ENCODE measurements around the gene SLC7A4. TPM values are rescaled to one million over a fixed set of nuclear protein-coding genes. Genes with fewer than 3 reads are reported as not detected.
A peak's percentile ranks its signal among the peaks of the same experiment; 100 is the strongest.

Gene SLC7A4
- polyA plus RNA-seq, 1 of the 3 experiments (the other 2 are of a cell fraction) = 0.02 TPM

GRCh38 chr22:20982563-20982882 is 49.8 kb downstream of the SLC7A4 start:
- WGBS (ENCODE audit: low lambda C conversion rate) = 0% methylated on average over 11 of the region's 12 CpGs

DNA sequence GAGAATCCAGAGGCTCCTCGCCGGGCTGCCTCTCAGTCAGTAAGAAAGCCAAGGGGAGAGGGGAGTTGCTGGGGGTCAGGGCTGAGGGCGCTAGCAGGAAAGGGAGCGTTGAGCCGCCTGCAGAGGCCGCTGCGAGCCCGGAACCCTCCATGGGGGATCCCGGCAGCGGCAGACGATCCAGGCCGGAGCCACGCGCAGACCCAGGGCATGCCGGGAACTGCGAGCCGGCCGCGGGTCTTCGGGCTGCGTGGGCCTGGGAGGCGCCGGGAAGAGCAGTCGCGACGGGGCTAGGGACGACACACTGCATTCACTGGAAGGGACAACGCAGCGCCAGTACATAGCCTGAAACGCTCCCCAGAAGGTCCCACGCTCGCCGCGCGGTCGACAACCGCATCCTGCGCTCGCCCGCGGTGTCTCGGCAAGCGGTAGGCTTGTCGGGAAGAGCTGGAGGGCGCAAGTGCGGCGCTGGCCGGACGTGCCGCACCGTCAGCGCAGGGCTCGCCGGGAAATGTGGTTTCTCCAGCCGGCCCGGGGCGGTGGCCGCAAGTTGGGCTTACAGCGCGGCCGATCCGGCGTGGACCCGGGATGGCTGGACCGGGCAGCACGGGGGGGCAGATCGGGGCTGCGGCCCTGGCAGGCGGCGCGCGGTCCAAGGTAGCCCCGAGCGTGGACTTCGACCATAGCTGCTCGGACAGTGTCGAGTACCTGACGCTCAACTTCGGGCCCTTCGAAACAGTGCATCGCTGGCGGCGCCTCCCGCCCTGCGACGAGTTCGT is 50.4 kb downstream of the SLC7A4 start, which contains the start of gene LZTR1:
LZTR1 (plus strand) TSS at position 511 of the 776 bp plus-strand sequence; CDS start at position 586, 75 bp downstream.
- H3K79me2 ChIP-seq (ENCODE audit: insufficient read depth) = peaks cover 25% of the 10 kb centered on the region
- no peaks in the 10 kb centered on the region for H3F3A ChIP-seq (replicated peaks; ENCODE audit: insufficient read depth)
- peak; percentile 76 for TF ChIP-seq GABPA (IDR thresholded peaks at IDR 0.05; ENCODE audit: low read depth)
- peak; percentile 54 for TF ChIP-seq RAD21 (IDR thresholded peaks at IDR 0.05; ENCODE audit: low read length)
- no peak; a peak in 1 of 4 replicates for TF ChIP-seq EP300 (IDR thresholded peaks at IDR 0.05; ENCODE audit: borderline replicate concordance in 1 of 2, low read depth in 1 of 2, low read length in 1 of 2)
- peak; percentile 46 for TF ChIP-seq SMC3 (IDR thresholded peaks at IDR 0.05; ENCODE audit: low read depth, low read length)
- TF ChIP-seq RXRA (IDR thresholded peaks at IDR 0.05; ENCODE audit: borderline replicate concordance, low read depth) = no peak
- TF ChIP-seq, protein P1, sequence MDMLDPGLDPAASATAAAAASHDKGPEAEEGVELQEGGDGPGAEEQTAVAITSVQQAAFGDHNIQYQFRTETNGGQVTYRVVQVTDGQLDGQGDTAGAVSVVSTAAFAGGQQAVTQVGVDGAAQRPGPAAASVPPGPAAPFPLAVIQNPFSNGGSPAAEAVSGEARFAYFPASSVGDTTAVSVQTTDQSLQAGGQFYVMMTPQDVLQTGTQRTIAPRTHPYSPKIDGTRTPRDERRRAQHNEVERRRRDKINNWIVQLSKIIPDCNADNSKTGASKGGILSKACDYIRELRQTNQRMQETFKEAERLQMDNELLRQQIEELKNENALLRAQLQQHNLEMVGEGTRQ (IDR thresholded peaks at IDR 0.05; ENCODE audit: borderline replicate concordance, low read depth, low read length) = no peak
- TF ChIP-seq FOXM1 (IDR thresholded peaks at IDR 0.05; ENCODE audit: low read depth) = no peak
- TF ChIP-seq MXI1 (IDR thresholded peaks at IDR 0.05; ENCODE audit: low read depth, low read length) = peak; percentile 63
- 0 out of 2 replicates have a peak, but pooled peaks have one; percentile 36 for TF ChIP-seq SIN3A (IDR thresholded peaks at IDR 0.05; ENCODE audit: borderline replicate concordance, low read depth, low read length)
- TF ChIP-seq PBX3 (IDR thresholded peaks at IDR 0.05) = no peak
- TF ChIP-seq MEF2A (IDR thresholded peaks at IDR 0.05; ENCODE audit: borderline replicate concordance, low read depth) = no peak
- TF ChIP-seq RFX5 (IDR thresholded peaks at IDR 0.05; ENCODE audit: low read length) = no peak
- TF ChIP-seq TAF1 (IDR thresholded peaks at IDR 0.05; ENCODE audit: borderline replicate concordance, low read depth, low read length) = peak; percentile 61; the same call in 1 of the 2 replicates
- no peak for TF ChIP-seq JUND (IDR thresholded peaks at IDR 0.05)
- TF ChIP-seq YY1 (IDR thresholded peaks at IDR 0.05; ENCODE audit: low read depth) = peak; percentile 62; the same call in 1 of the 2 replicates

More at GRCh38 chr22:20982563-20982882, 49.8 kb downstream of the SLC7A4 start:
- peak overlapping the region; percentile 71 to 97 for H3K4me3 ChIP-seq (ENCODE audit: low read depth in 2 of 2, low read length in 1 of 2)
- no peaks in the 10 kb centered on the region for H3K27me3 ChIP-seq (ENCODE audit: insufficient read depth)
- H2AFZ ChIP-seq (ENCODE audit: low read depth) = peak overlapping the region; percentile 79; the same call in 1 of the 2 replicates
- POLR2A ChIA-PET = interaction anchor here (0.6 to 1.8 kb wide), 15 partner anchors 9 to 97 kb away, joined by 3 to 13 read pairs (median 6); partner anchors contain the start of genes LRRC74B, P2RX6 and THAP7
- TF ChIP-seq CTCF (IDR thresholded peaks at IDR 0.05) (no peak), RXRA (IDR thresholded peaks at IDR 0.05; ENCODE audit: borderline replicate concordance, low read depth) (no peak), EZH2phosphoT487 (IDR thresholded peaks at IDR 0.05; ENCODE audit: borderline replicate concordance, low read depth) (no peak), SIN3A (IDR thresholded peaks at IDR 0.05; ENCODE audit: borderline replicate concordance, low read depth, low read length) (no peak), GATA2 (CRISPR knock-in tag; IDR thresholded peaks at IDR 0.05) (no peak)
- H3F3A ChIP-seq (replicated peaks; ENCODE audit: insufficient read depth) = no peaks in the 10 kb centered on the region
- no peaks in the 10 kb centered on the region for H3K9me3 ChIP-seq
- H3K27ac ChIP-seq (ENCODE audit: low read depth in 2 of 2, low read length in 1 of 2) = peak overlapping the region; percentile 77 to 98; a peak in 2 of 4 replicates
- H3K4me2 ChIP-seq = peak overlapping the region; percentile 95
- CTCF ChIA-PET = interaction anchor here (0.9 to 3.6 kb wide), 11 partner anchors 9 to 179 kb away, joined by 3 to 12 read pairs (median 4); partner anchors contain the start of gene CRKL
- H3K9me2 ChIP-seq = no peaks in the 10 kb centered on the region
- no peaks in the 10 kb centered on the region for H4K20me1 ChIP-seq (ENCODE audit: insufficient read depth)
- peaks cover 9 to 20% of the 10 kb centered on the region in 2 experiments for H3K36me3 ChIP-seq (replicated peaks in 1 of 2; ENCODE audit: control insufficient read depth in 1 of 2, insufficient read depth in 2 of 2, low read length in 1 of 2)
- peaks cover 6 to 24% of the 10 kb centered on the region in 2 experiments; a peak in 2 of 4 replicates for H3K4me1 ChIP-seq (ENCODE audit: control insufficient read depth in 1 of 2, insufficient read depth in 2 of 2, low read depth in 1 of 2, low read length in 1 of 2)
- DNase-seq = peak; percentile 67
- peaks cover 25% of the 10 kb centered on the region for H3K79me2 ChIP-seq (ENCODE audit: insufficient read depth)
- H3K9ac ChIP-seq = peak overlapping the region; percentile 78

More for the DNA sequence above, 50.4 kb downstream of the SLC7A4 start, which contains the start of gene LZTR1:
- H3K4me2 ChIP-seq = peak within 1 kb of the TSS; percentile 95
- H2AFZ ChIP-seq (ENCODE audit: low read depth) = peak within 1 kb of the TSS; percentile 79; the same call in 1 of the 2 replicates
- H4K20me1 ChIP-seq (ENCODE audit: insufficient read depth) = no peaks in the 10 kb centered on the region
- no peaks in the 10 kb centered on the region for H3K27me3 ChIP-seq (ENCODE audit: insufficient read depth)
- H3K27ac ChIP-seq (ENCODE audit: low read depth in 2 of 2, low read length in 1 of 2) = peak within 1 kb of the TSS; percentile 77 to 98
- H3K9me2 ChIP-seq = no peaks in the 10 kb centered on the region
- peak; percentile 94 for DNase-seq
- peak within 1 kb of the TSS; percentile 71 to 97 for H3K4me3 ChIP-seq (ENCODE audit: low read depth in 2 of 2, low read length in 1 of 2)
- ChIA-PET CTCF (interaction anchor here (0.7 to 3.6 kb wide), 16 partner anchors 9 to 178 kb away, joined by 3 to 12 read pairs (median 3); partner anchors contain the start of gene CRKL), POLR2A (interaction anchor here (0.6 to 1.8 kb wide), 17 partner anchors 9 to 96 kb away, joined by 3 to 13 read pairs (median 6); partner anchors contain the start of genes LRRC74B, P2RX6 and THAP7)
- H3K4me1 ChIP-seq (ENCODE audit: control insufficient read depth in 1 of 2, insufficient read depth in 2 of 2, low read depth in 1 of 2, low read length in 1 of 2) = peaks cover 6 to 24% of the 10 kb centered on the region in 2 experiments; a peak in 2 of 4 replicates
- 1% methylated on average over 29 of the region's 87 CpGs for WGBS (ENCODE audit: low lambda C conversion rate)
- H3K9ac ChIP-seq = peak within 1 kb of the TSS; percentile 78
- H3K9me3 ChIP-seq = no peaks in the 10 kb centered on the region
- peaks cover 8 to 20% of the 10 kb centered on the region in 2 experiments for H3K36me3 ChIP-seq (replicated peaks in 1 of 2; ENCODE audit: control insufficient read depth in 1 of 2, insufficient read depth in 2 of 2, low read length in 1 of 2)

Data from SK-N-SH (cell line).